T47D (cell line): ENCODE measurements around the gene SEMA3C.
A peak's percentile ranks its signal among the peaks of the same experiment; 100 is the strongest.

Experiments used
- DNase-seq, 2 experiments: peaks; one replicate each; pipeline versions ENCODE4 v3.0.0 to v3.0.0-alpha.2; 2011 to 2012; ENCODE audit warnings: low read depth in 1 of 2, low spot score in 1 of 2
- JUND ChIP-seq: IDR thresholded peaks from 2 replicates; pipeline ENCODE4 v1.6.1; 2012; ENCODE audit warnings: low read depth
- in situ Hi-C: cut with HindIII; loops from 2 replicates; pipeline ENCODE4 v1.10.0; 2016; ENCODE audit warnings: low sequenced_read_pairs, low pct_unique_long_range_greater_than_20kb

The SEMA3C gene

GRCh38 chr7:80876894-80877414 lies 41.9 kb downstream of the SEMA3C start:
- TF ChIP-seq JUND = no peak
- in situ Hi-C loops = no loop called here
- DNase-seq = no peak

GRCh38 chr7:80875537-80876120 lies 43.2 kb downstream of the SEMA3C start:
- no peak for TF ChIP-seq JUND

GRCh38 chr7:80873140-80873539 lies 45.7 kb downstream of the SEMA3C start:
- TF ChIP-seq JUND = no peak
- in situ Hi-C loops = no loop called here
- no peak for DNase-seq

More at GRCh38 chr7:80875537-80876120, 43.2 kb downstream of the SEMA3C start:
- DNase-seq = no peak
- in situ Hi-C loops = no loop called here

- in situ Hi-C loops = no loop called here
- no peak for TF ChIP-seq JUND
- DNase-seq = no peak
Measured at GRCh38 chr7:80871228-80871627, 47.6 kb downstream of the SEMA3C start.

- DNase-seq = no peak
- no peak for TF ChIP-seq JUND
- in situ Hi-C loops = no loop called here
Measured at GRCh38 chr7:80870813-80871212, 48.0 kb downstream of the SEMA3C start.

GRCh38 chr7:80869821-80870751 lies 48.8 kb downstream of the SEMA3C start:
- TF ChIP-seq JUND = no peak
- DNase-seq = no peak
- in situ Hi-C loops = no loop called here

GRCh38 chr7:80869106-80869784 lies 49.6 kb downstream of the SEMA3C start:
- in situ Hi-C loops = no loop called here
- TF ChIP-seq JUND = no peak
- no peak for DNase-seq

- no peak for DNase-seq
- in situ Hi-C loops = no loop called here
- TF ChIP-seq JUND = no peak
Measured at GRCh38 chr7:80868566-80868965, 50.3 kb downstream of the SEMA3C start.

GRCh38 chr7:80860554-80860953 lies 58.3 kb downstream of the SEMA3C start:
- TF ChIP-seq JUND = no peak
- in situ Hi-C loops = no loop called here
- DNase-seq = no peak

- in situ Hi-C loops = no loop called here
- TF ChIP-seq JUND = no peak
- peak in 1 of 2 experiments; percentile 45 for DNase-seq
Measured at GRCh38 chr7:80859272-80859970, 59.4 kb downstream of the SEMA3C start.

- no peak for DNase-seq
- in situ Hi-C loops = no loop called here
- TF ChIP-seq JUND = no peak
Measured at GRCh38 chr7:80858141-80858903, 60.5 kb downstream of the SEMA3C start.

GRCh38 chr7:80856769-80857168 lies 62.1 kb downstream of the SEMA3C start:
- in situ Hi-C loops = no loop called here
- TF ChIP-seq JUND = no peak
- no peak for DNase-seq
